ENCODE data around the gene URI1.

URI1 gene

GRCh38 chr19:29971648-29972047 lies 29.6 kb downstream of the URI1 start:
- DNase-seq = no peak

DNA sequence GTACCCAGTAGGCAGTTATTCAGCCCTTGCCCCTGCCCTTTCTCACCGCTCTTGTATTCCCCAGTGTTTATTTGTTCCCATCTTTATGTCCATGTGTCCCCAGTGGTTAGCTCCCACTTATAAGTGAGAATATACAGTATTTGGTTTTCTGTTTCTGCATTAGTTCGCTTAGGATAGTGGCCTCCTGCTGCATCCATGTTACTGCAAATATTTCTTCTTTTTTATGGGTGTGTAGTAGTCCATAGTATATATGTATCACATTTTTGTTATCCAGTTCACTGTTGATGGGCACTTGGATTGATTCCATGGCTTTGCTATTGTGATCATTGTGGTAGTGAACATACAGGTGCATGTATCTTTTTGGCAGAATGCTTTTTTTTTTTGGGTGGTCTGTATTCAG lies 32.7 kb downstream of the URI1 start:
- no peak for DNase-seq

- no peak for DNase-seq
Measured at GRCh38 chr19:29976151-29976943, 34.3 kb downstream of the URI1 start.

- no peak for DNase-seq
Measured at GRCh38 chr19:29978080-29978479, 36.0 kb downstream of the URI1 start.

GRCh38 chr19:29983568-29983967 lies 41.5 kb downstream of the URI1 start:
- DNase-seq = no peak

- DNase-seq = no peak
Measured at GRCh38 chr19:29985196-29985595, 43.2 kb downstream of the URI1 start.

GRCh38 chr19:29988351-29988750 lies 46.3 kb downstream of the URI1 start:
- no peak for DNase-seq

GRCh38 chr19:29992233-29992867 lies 50.3 kb downstream of the URI1 start:
- DNase-seq = no peak

DNA sequence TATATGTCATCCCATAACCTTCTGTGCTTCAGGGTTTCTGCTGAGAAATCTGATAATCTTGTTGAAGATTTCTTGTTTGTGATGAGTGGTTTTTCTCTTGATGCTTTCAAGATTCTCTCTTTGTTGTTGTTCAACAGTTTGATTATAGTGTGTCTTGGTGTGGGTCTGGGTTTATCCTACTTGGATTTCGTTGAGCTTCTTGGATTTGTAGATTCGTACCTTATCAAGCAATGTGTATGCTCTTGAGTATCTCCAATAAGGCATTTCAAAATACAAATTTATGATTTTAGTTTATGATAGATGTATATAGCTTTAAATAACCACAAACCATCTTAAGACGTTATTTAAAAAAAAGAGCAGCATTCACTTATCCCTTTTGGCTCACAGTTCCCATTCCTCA lies 57.5 kb downstream of the URI1 start:
- no peak for DNase-seq

- no peak for DNase-seq
Measured at GRCh38 chr19:30000862-30001261, 58.8 kb downstream of the URI1 start.

- no peak for DNase-seq
Measured at GRCh38 chr19:30001301-30001700, 59.3 kb downstream of the URI1 start.

GRCh38 chr19:30001791-30002190 lies 59.8 kb downstream of the URI1 start:
- DNase-seq = no peak

GRCh38 chr19:30003866-30004265 lies 61.8 kb downstream of the URI1 start:
- no peak for DNase-seq

GRCh38 chr19:30004403-30004802 lies 62.4 kb downstream of the URI1 start:
- DNase-seq = no peak

GRCh38 chr19:30006207-30006606 lies 64.2 kb downstream of the URI1 start:
- DNase-seq = peak in 1 of 5 experiments; percentile 89

- DNase-seq = no peak
Measured at GRCh38 chr19:30008169-30008568, 66.1 kb downstream of the URI1 start.

DNA sequence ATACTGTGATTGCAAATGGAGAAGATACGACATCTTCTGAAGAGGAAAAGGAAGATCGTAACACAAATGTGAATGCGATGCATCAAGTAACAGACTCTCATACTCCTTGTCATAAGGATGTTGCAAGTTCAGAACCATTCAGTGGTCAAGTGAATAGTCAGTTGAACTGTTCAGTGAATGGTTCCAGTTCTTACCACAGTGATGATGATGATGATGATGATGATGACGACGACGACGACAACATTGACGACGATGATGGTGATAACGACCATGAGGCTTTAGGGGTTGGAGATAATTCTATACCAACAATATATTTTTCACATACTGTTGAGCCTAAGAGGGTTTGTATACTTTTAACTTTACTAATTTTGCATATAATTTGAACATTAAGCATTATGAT lies 67.0 kb downstream of the URI1 start:
- DNase-seq = no peak

DNA sequence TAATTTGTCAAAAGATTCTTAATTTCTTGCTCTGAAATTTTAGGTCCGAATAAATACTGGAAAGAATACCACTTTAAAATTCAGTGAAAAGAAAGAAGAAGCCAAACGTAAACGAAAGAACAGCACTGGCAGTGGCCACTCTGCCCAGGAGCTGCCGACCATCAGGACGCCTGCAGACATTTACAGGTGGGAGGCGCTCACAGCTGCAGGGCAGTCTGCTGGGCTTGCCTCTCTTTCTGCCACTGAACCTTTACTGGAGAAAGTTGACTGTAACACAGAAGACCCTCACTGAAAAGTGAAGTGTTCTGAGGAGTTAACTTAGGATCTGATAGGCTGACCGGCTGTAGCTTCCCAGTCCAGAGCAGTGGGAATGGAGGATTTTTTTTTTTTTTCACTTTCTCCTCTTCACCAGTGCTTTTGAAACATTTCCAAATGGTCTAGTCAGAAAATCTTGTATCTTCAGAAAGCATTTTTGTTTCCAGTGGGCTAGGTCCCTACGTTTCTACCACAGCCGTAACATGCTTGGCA lies 69.1 kb downstream of the URI1 start:
- no peak for DNase-seq

DNA sequence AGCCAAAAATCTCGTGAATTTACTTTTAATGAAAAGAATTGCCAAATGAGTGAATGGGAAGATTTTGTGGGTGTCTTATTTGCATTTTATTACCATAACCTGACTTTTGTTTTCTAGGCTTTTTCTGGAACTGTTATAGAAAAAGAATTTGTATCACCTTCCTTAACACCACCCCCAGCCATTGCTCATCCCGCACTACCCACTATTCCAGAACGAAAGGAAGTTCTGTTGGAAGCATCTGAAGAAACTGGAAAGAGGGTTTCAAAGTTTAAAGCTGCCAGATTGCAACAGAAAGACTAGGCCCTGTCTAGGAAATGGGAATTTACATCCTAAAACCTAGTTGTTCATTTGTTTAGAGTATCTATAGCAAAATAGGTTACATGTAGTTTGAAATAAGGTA lies 72.7 kb downstream of the URI1 start:
- DNase-seq = no peak

DNA sequence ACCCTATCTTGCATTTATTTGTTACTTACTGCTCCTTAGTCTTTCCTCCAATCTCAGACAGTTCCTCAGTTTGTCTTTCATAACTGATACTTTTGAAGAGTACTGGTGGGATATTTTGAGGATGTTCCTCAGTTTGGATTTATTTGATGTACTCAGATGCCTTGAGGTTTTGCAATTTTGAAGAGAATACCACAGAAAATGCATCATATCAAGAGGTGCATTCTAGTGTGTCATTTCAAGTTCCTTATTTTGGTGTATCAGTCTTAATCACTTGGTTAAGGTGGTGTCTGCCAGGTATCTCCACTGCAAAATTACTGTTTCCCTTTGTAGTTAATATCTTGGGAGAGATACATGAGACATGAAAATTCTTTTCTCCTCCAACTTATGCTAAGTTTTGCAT lies 75.1 kb downstream of the URI1 start:
- peak in 1 of 5 experiments; percentile 12 for DNase-seq

DNA sequence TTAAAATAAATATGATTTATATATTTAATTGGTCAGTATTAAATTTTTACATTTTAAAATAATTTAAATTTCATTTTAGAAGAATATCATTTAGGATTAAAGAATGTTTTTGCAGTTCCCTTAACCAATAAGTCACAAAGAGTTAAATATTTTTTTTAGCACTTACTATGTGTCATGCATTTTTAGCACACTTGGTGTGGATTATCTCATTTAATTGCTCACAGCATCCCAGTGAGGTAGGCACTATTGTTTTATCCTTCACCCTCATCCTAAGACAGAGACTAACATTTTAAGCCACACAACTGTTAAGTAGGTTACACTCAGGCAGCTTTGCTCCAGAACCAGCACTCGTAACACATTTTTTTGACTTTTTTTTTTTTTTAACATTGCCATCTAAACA lies 78.2 kb downstream of the URI1 start:
- no peak for DNase-seq

GRCh38 chr19:30022659-30023058 lies 80.6 kb downstream of the URI1 start:
- no peak for DNase-seq

- DNase-seq = no peak
Measured at GRCh38 chr19:30023330-30023729, 81.3 kb downstream of the URI1 start.

DNA sequence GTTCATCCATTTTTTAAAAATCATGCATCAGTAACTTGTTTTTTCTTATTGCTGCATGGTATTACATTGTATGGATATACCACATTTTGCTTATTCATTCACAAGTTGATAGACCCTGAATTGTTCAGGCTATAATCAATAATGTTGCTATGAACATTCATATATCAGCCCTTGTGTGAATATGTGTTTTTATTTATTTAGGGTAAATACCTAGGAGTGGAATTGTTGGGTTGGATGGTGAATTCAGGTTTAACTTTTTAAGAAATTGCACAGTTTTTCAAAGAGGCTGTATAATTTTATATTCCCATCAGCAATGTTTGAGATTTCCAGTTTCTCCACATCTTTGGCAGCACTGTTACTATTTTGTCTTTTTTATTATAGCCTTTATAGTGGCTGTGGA lies 82.1 kb downstream of the URI1 start:
- DNase-seq = no peak
